H9 (cell line): ENCODE data around the gene VMAC. TPM values are rescaled to one million over a fixed set of nuclear protein-coding genes. Genes with fewer than 3 reads are reported as not detected.

Experiments
- DNase-seq: peaks from one replicate; pipeline ENCODE4 v3.0.0-alpha.2; 2017
- H2AFZ ChIP-seq: one replicate; pipeline ENCODE4 v1.6.1; 2013; ENCODE audit warnings: mild to moderate bottlenecking, low read length, control low read depth, moderate library complexity
- H2AK5ac ChIP-seq: 2 replicates; pipeline ENCODE4 v1.6.1; 2013; ENCODE audit warnings: low read length, control low read depth, mixed read lengths; ENCODE audit not compliant: insufficient read length
- H2BK120ac ChIP-seq: one replicate; pipeline ENCODE4 v1.6.1; 2013; ENCODE audit warnings: low read depth, mild to moderate bottlenecking, low read length, control low read depth, inconsistent platforms; ENCODE audit not compliant: poor library complexity, severe bottlenecking
- H2BK12ac ChIP-seq: 2 replicates; pipeline ENCODE4 v1.6.1; 2013; ENCODE audit warnings: low read length, control low read depth, mixed read lengths, low read depth; ENCODE audit not compliant: insufficient read length
- H2BK15ac ChIP-seq: 2 replicates; pipeline ENCODE4 v1.6.1; 2013; ENCODE audit warnings: low read depth, low read length, control low read depth
- H2BK20ac ChIP-seq: one replicate; pipeline ENCODE4 v1.6.1; 2013; ENCODE audit warnings: low read depth, mild to moderate bottlenecking, low read length, control low read depth, inconsistent platforms; ENCODE audit not compliant: poor library complexity, severe bottlenecking
- H2BK5ac ChIP-seq: 2 replicates; pipeline ENCODE4 v1.6.1; 2013; ENCODE audit warnings: low read length, control low read depth, mixed read lengths; ENCODE audit not compliant: insufficient read length
- H3K14ac ChIP-seq: 2 replicates; pipeline ENCODE4 v1.6.1; 2013; ENCODE audit warnings: low read length, control low read depth; ENCODE audit not compliant: insufficient read depth
- H3K18ac ChIP-seq: 2 replicates; pipeline ENCODE4 v1.6.1; 2013; ENCODE audit warnings: low read depth, mild to moderate bottlenecking, mixed read lengths, low read length, control low read depth; ENCODE audit not compliant: insufficient read length
- H3K23ac ChIP-seq: 2 replicates; pipeline ENCODE4 v1.6.1; 2013; ENCODE audit warnings: low read length, control low read depth, mixed read lengths, low read depth; ENCODE audit not compliant: insufficient read length
- H3K23me2 ChIP-seq: 2 replicates; pipeline ENCODE4 v1.6.1; 2013; ENCODE audit warnings: low read depth, mild to moderate bottlenecking, mixed read lengths, low read length, control low read depth; ENCODE audit not compliant: insufficient read length, poor library complexity, severe bottlenecking
- H3K27ac ChIP-seq: 2 replicates; pipeline ENCODE4 v1.5.1; 2013; ENCODE audit warnings: low read length, control low read depth, mixed read lengths, low read depth; ENCODE audit not compliant: insufficient read length
- H3K27me3 ChIP-seq: 2 replicates; pipeline ENCODE4 v1.6.1; 2013; ENCODE audit warnings: low read length, control low read depth, inconsistent platforms; ENCODE audit not compliant: insufficient read depth
- H3K4ac ChIP-seq: 2 replicates; pipeline ENCODE4 v1.6.1; 2013; ENCODE audit warnings: low read depth, mild to moderate bottlenecking, control low read depth, inconsistent platforms, low read length, moderate library complexity
- H3K4me1 ChIP-seq: 2 replicates; pipeline ENCODE4 v1.6.1; 2013; ENCODE audit warnings: low read length, control low read depth, inconsistent platforms; ENCODE audit not compliant: insufficient read depth
- H3K4me2 ChIP-seq: 2 replicates; pipeline ENCODE4 v1.6.1; 2013; ENCODE audit warnings: low read length, control low read depth, mixed read lengths; ENCODE audit not compliant: insufficient read length, insufficient read depth
- H3K56ac ChIP-seq: 2 replicates; pipeline ENCODE4 v1.6.1; 2013; ENCODE audit warnings: low read depth, mild to moderate bottlenecking, mixed read lengths, low read length, control low read depth; ENCODE audit not compliant: insufficient read length
- H3K79me1 ChIP-seq: 2 replicates; pipeline ENCODE4 v1.6.1; 2013; ENCODE audit warnings: low read depth, mild to moderate bottlenecking, moderate library complexity, low read length, control low read depth, inconsistent platforms; ENCODE audit not compliant: insufficient read depth, poor library complexity, severe bottlenecking
- H3K79me2 ChIP-seq: 2 replicates; pipeline ENCODE4 v1.6.1; 2013; ENCODE audit warnings: low read length, control low read depth, inconsistent platforms; ENCODE audit not compliant: insufficient read depth
- H3K9ac ChIP-seq: 2 replicates; pipeline ENCODE4 v1.6.1; 2013; ENCODE audit warnings: low read length, control low read depth, mixed read lengths; ENCODE audit not compliant: insufficient read length; ENCODE audit errors: extremely low read depth
- H3K9me3 ChIP-seq: one replicate; pipeline ENCODE4 v1.6.1; 2013; ENCODE audit warnings: low read depth, low read length, inconsistent platforms; ENCODE audit not compliant: control insufficient read depth
- H3T11ph ChIP-seq: one replicate; pipeline ENCODE4 v1.6.1; 2013; ENCODE audit warnings: mild to moderate bottlenecking, low read length, control low read depth, inconsistent platforms
- H4K20me1 ChIP-seq: one replicate; pipeline ENCODE4 v1.6.1; 2013; ENCODE audit not compliant: control insufficient read depth, insufficient read length, insufficient read depth
- H4K5ac ChIP-seq: 2 replicates; pipeline ENCODE4 v1.6.1; 2013; ENCODE audit warnings: low read depth, mild to moderate bottlenecking, mixed read lengths, low read length, control low read depth; ENCODE audit not compliant: insufficient read length
- H4K8ac ChIP-seq: replicated peaks from 2 replicates; pipeline ENCODE4 v1.6.1; 2013; ENCODE audit warnings: low read length, control low read depth, mixed read lengths, low read depth; ENCODE audit not compliant: insufficient read length
- H4K91ac ChIP-seq: 2 replicates; pipeline ENCODE4 v1.6.1; 2013; ENCODE audit warnings: low read depth, mild to moderate bottlenecking, moderate library complexity, mixed read lengths, low read length, control low read depth; ENCODE audit not compliant: insufficient read length
- H3K27ac Mint-ChIP-seq, 3 experiments: 2 replicates in 2 of 3; 3 replicates in 1 of 3; pipeline ENCODE4 v1.8.0; 2020 to 2021; ENCODE audit warnings: mixed read lengths in 3 of 3, mild to moderate bottlenecking in 1 of 3, moderate library complexity in 1 of 3
- H3K27me3 Mint-ChIP-seq: 2 replicates; pipeline ENCODE4 v1.8.0; 2021; ENCODE audit warnings: low read depth, mild to moderate bottlenecking, moderate library complexity, mixed read lengths
- H3K36me3 Mint-ChIP-seq, 3 experiments: 2 replicates in 2 of 3; 3 replicates in 1 of 3; pipeline ENCODE4 v1.8.0; 2020 to 2021; ENCODE audit warnings: low read depth in 3 of 3, mixed read lengths in 3 of 3; ENCODE audit not compliant: insufficient read depth in 1 of 3
- H3K4me1 Mint-ChIP-seq, 2 experiments: 2 replicates each; pipeline ENCODE4 v1.8.0; 2020; ENCODE audit warnings: mixed read lengths in 2 of 2
- H3K4me3 Mint-ChIP-seq, 2 experiments: 2 replicates in 1 of 2; 3 replicates in 1 of 2; pipeline ENCODE4 v1.8.0; 2020 to 2021; ENCODE audit warnings: mild to moderate bottlenecking in 2 of 2, mixed read lengths in 2 of 2, moderate library complexity in 1 of 2
- H3K9me3 Mint-ChIP-seq, 2 experiments: 2 replicates in 1 of 2; 3 replicates in 1 of 2; pipeline ENCODE4 v1.8.0; 2020; ENCODE audit warnings: mild to moderate bottlenecking in 2 of 2, mixed read lengths in 2 of 2, moderate library complexity in 1 of 2
- WGBS: extraction: QIAGEN DNeasy Blood & Tissue Kit; methylation state at CpG from one replicate; pipeline ENCODE4 v1.1.7; 2013; ENCODE audit warnings: missing lambda C conversion rate, low lambda C conversion rate, mixed read lengths; ENCODE audit not compliant: insufficient read length; ENCODE audit errors: extremely low coverage; 5-methylcytosine and 5-hydroxymethylcytosine counted together
- total RNA-seq: library from RNA; stranded (reverse); gene quantifications from 2 replicates; pipeline ENCODE4 v1.2.1, GENCODE V29; 2021
- TF ChIP-seq, protein P1 (sequence below): fragments of 200-600 bp; sonication (generic); conservative IDR thresholded peaks from 3 replicates; pipeline ENCODE4 v1.8.0; 2021; ENCODE audit warnings: antibody characterized with exemption, mild to moderate bottlenecking

The VMAC gene
- total RNA-seq, 1 experiment from 2014 or later: 2.2 TPM

DNA sequence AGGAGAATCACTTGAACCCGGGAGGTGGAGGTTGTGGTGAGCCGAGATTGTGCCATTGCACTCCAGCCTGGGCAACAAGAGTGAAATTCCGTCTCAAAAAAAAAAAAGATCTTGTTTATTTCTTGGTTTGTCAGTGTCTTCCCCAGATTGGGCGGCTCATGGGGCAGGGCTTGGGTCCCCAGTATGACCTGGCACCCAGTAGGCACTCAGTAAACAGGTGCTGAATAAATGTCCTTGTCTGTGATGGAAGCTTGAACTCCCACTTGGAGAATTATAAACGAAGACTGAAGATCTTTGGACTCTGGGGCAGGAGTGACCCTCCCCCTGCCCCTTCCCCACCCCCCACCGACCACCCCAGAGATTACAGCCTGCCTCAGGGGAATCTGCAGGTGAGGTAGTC is 24.5 kb upstream of the VMAC start:
- WGBS: no CpG with 5 or more reads among the region's 6 CpGs
- no peak overlapping the region for H3T11ph ChIP-seq
- H4K8ac ChIP-seq: no peak overlapping the region

More for the DNA sequence above, 24.5 kb upstream of the VMAC start:
- Histone ChIP-seq H3K27me3 (no peaks in the 10 kb centered on the region), H2AK5ac (no peak overlapping the region), H3K23me2 (no peaks in the 10 kb centered on the region), H3K79me2 (no peaks in the 10 kb centered on the region), H3K4me1 (no peaks in the 10 kb centered on the region), H2BK5ac (no peak overlapping the region), H2BK20ac (no peak overlapping the region), H3K18ac (no peak overlapping the region), H2AFZ (no peak overlapping the region), H3K23ac (no peak overlapping the region), H3K4me2 (no peak overlapping the region), H3K9me3 (no peaks in the 10 kb centered on the region), H2BK15ac (no peak overlapping the region), H3K79me1 (no peaks in the 10 kb centered on the region), H4K20me1 (no peaks in the 10 kb centered on the region), H3K14ac (no peak overlapping the region), H4K5ac (no peak overlapping the region), H2BK120ac (no peak overlapping the region), H3K4ac (no peak overlapping the region), H2BK12ac (no peak overlapping the region), H3K9ac (no peak overlapping the region), H3K27ac (no peak overlapping the region), H3K56ac (no peak overlapping the region), H4K91ac (no peak overlapping the region)
- H3K27ac Mint-ChIP-seq: no peak overlapping the region
- no peaks in the 10 kb centered on the region; a peak in 1 of 5 replicates for H3K9me3 Mint-ChIP-seq
- peaks cover 29% of the 10 kb centered on the region for H3K27me3 Mint-ChIP-seq
- H3K4me3 Mint-ChIP-seq: no peak overlapping the region; a peak in 1 of 5 replicates
- H3K36me3 Mint-ChIP-seq: no peaks in the 10 kb centered on the region
- TF ChIP-seq, protein P1, sequence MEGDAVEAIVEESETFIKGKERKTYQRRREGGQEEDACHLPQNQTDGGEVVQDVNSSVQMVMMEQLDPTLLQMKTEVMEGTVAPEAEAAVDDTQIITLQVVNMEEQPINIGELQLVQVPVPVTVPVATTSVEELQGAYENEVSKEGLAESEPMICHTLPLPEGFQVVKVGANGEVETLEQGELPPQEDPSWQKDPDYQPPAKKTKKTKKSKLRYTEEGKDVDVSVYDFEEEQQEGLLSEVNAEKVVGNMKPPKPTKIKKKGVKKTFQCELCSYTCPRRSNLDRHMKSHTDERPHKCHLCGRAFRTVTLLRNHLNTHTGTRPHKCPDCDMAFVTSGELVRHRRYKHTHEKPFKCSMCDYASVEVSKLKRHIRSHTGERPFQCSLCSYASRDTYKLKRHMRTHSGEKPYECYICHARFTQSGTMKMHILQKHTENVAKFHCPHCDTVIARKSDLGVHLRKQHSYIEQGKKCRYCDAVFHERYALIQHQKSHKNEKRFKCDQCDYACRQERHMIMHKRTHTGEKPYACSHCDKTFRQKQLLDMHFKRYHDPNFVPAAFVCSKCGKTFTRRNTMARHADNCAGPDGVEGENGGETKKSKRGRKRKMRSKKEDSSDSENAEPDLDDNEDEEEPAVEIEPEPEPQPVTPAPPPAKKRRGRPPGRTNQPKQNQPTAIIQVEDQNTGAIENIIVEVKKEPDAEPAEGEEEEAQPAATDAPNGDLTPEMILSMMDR: no peak
- H3K4me1 Mint-ChIP-seq: peaks cover 13 to 30% of the 10 kb centered on the region in 2 experiments
- DNase-seq: no peak
